Colon (tissue), 2 donors: ENCODE data around the gene SUPT3H.

Source experiments
- FAIRE-seq: peaks from 2 replicates; lab custom pipeline; 2012; peaks lifted over from hg19 to GRCh38; lab: Jason Lieb, UNC
- donor health status: control.
- donor health status: control.

Gene SUPT3H

GRCh38 chr6:44995486-44996132 lies 382.1 kb downstream of the SUPT3H start:
- FAIRE-seq: no peak

DNA sequence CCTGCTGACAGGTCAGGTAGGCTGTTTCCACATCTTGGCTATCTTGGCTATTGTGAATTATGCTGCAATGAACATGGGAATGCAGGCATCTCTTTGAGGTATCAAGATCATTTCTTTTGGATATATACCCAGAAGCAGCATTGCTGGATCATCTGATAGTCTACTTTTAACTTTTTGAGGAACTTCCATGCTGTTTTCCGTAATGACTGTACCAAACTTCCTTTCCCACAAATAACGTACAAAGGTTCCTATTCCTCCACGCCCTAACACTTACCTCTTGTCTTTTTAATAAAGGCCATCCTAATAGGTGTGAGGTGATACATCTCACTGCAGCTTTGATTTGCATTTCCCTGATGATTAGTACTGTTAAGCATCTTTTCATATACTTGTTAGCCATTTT lies 388.3 kb downstream of the SUPT3H start:
- no peak for FAIRE-seq

- FAIRE-seq: no peak
These were observed 392.7 kb downstream of the SUPT3H start for GRCh38 chr6:44985006-44985405.

DNA sequence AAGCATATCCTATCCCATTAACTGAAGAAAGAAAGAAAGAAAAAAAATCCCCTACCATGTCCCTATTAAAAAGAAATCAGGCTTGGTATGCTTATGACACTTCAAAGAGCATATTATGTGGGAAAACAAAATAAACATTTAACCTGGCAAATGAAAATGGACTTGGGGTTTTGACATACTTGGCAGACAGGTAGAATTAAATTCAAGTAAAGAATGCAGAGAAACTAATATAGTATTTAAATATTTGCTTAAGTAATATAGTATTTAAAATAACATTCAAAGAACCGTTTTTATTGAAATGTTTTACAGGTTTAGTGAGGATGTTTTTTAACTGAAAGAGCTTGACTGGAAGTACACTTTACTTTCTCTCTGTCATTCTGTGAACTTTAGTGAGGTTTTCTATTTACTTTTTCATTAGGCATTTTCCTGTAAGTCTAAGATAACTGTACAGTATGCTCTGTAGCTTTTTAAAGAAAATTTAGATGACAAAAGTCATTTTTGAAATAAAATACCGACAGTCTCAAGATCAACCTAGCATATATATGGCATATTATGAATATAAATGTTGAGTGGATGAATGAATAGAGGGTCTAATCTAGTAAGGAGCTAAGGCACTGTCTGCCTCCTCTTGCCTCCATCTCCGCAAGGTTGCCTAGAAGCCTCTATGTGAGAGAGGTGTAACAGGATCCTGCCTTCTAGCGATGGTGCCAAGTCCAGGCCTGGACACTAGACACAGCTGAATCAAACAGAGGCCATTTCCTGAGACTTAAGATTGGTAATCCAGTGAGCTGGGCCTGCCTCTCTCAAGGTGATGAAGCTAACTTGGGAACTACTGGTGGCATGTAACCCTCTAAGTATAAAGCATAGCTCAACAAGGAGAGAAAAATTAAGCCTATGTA lies 394.0 kb downstream of the SUPT3H start:
- no peak for FAIRE-seq

DNA sequence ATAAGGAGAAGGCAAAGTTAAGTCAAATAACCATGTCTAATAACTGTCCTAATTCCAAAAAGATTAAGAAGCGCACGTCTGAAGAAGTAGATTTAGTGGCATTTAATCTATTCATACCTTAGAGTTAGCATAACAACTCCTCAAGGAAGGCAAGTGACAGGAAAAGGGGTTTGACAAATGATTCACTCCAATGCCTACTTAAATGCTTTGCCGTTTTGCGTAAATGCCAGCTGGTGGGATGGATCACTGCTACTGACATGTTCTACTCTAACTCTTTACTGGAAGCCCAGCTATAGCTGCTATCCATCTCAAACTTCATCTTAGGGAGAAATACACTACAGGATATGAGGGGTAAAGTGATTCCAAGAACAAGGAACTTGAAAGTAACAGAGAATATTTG lies 396.9 kb downstream of the SUPT3H start:
- no peak for FAIRE-seq

GRCh38 chr6:44976677-44977641 lies 400.8 kb downstream of the SUPT3H start:
- peak; percentile 80 for FAIRE-seq

GRCh38 chr6:44974511-44974910 lies 403.2 kb downstream of the SUPT3H start:
- no peak for FAIRE-seq

GRCh38 chr6:44972709-44973108 lies 405.0 kb downstream of the SUPT3H start:
- no peak for FAIRE-seq

DNA sequence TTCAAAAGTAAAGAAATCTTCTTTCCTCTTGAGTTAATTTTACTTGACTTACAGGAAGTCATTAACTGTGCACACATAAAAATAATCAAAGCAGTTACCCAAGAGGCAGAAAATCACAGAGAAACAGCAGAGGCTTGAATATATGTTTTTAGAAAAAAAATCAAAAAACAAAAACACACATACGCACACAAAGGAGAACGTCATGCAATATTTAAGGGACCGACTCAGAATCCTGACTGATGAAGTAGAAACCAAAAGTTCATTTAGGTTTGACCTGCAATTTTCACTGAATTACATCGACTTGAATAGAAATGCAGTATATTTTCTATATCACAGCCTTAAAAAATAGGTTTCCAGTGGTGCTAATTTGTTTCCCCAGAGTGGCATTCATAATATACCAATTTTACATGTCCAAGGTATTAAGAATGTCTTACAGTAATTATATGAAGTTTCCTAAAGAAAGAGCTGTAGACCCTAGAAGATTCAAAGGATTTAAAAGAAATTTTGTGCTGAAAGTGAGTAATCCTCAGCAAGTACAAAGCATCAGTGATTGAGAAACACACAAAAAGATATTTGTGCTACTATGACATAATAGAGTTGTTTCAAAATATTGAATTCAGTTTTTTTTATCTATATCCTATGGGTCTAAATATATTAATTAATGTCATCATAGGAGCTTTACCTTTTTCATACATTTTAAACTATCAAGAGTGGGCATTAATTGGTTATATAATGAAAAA lies 408.1 kb downstream of the SUPT3H start:
- FAIRE-seq: peak; percentile 82

DNA sequence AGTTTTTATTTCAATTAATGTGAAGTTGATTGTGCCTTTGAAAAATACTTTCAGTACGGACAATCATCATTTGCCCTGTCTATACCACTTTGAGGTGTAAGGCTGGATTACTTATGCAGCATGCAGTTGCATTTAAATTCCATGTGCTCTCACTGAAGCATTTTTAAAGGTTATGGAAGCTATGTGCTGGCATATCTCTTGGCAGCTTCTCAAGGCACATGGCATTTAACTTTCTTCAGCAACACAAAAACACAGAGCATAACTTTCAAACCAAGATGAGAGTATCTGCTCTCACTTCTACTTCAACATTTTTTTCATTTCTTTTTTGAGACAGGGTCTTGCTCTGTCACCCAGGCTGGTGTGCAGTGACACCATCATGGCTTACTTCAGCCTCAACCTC lies 410.3 kb downstream of the SUPT3H start:
- no peak for FAIRE-seq

GRCh38 chr6:44966449-44967092 lies 411.2 kb downstream of the SUPT3H start:
- FAIRE-seq: no peak

GRCh38 chr6:44965708-44966107 lies 412.0 kb downstream of the SUPT3H start:
- no peak for FAIRE-seq

DNA sequence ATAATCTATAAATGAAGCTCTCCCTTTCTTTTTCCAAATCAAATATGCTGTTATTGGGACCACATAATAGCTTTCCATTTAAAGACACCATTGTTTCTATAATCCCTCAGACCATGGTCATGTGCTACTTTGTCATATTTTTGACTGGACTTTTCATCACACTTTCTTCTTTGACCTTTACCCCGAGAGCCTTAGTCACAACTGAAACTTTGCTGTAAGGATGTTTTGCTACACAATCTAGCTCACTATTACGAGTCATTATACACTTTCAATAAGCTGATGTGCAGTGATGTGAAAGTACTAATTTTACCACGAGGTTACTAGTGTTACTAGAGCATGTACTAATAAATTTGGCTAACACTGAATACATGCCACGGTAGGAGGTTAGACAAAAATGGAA lies 416.8 kb downstream of the SUPT3H start:
- no peak for FAIRE-seq

DNA sequence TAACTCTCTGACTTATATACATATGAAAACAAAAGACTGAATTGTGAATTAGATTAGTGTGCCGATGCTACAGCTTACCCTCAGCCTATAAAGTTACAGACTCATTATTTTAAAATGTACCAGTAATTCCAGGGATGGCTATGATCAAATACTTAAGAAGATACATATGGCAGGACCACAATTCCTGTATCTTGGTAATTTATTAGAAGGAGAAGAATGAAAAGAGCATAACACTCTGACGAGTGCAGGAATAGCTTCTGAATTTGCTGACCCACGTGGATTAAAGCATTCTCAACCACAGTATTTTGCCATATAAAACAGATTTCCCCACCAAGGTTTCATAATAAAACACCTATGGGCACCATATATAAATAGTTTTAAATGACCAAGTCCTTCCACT lies 418.1 kb downstream of the SUPT3H start:
- no peak for FAIRE-seq

DNA sequence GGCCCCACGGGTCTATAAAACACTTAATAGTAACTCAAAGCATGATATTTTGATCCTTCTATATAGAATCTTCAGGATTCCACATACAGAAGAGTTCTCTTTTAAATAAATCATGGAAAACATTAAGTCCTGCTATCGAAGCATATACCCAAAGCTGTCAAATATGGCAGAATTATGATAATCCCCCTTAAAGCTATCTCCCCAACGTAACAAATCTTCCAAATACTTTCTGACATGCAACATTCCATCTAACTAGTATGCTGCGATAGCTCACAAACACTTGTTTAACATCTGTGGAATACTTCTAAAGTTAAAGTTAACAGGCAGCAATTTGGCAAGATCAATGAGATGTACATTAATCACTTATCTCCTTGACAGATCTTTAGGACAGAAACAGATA lies 420.6 kb downstream of the SUPT3H start:
- FAIRE-seq: no peak

DNA sequence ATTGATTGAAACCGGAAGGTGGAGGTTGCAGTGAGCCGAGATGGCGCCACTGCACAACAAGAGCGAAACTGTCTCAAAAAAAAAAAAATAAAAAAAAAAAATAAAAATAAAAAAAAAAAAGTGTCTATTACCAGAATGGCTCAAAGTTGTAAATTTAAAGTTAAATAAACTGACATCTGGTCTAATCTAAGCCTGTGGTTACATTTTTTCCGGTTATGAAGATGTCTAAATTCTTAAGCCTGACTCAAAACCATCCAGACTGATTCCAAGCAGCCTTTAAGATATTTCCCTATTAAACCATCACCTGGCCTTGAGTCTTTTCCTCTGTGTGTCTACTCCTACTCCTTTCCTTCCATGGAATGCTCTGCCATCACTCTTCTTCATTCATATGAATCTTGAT lies 421.3 kb downstream of the SUPT3H start:
- FAIRE-seq: no peak

DNA sequence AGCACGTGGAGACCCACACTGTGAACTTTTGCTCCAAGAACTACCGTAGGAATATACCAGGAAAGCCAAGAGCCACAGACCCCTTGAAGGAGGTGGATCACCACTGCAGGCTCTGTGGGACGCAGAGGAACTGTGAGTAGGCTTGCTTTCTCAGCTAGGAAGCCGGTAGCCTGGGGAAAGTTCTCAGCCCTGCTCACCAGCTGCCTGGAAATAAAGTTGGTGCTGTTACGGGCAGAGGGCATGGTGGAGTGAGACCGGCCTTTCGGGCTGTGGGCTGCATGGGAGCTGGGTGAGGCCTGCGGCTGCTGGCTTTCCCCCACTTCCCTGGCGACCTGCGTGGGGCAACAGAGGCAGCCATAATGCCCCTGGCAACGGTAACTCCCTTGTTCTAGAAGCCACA lies 422.6 kb downstream of the SUPT3H start:
- no peak for FAIRE-seq

DNA sequence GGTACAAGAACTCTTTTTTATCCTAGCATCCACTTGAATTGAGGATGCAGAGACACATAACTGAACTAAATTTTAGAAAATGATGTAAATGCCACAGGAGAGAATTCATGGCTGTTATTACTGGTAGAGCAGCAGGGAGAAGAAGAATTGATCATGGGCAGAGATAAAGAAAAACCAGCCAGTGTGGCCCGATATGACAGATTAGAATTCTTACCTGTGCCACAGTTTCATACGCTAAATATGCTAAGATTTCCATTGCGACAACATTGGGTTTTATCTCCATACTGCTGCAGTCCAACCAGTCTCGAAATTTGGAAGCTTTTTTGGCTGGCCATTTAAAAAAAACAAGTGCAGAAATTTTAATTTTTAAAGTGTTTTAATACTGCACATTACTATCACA lies 423.5 kb downstream of the SUPT3H start:
- FAIRE-seq: no peak

GRCh38 chr6:44951253-44951747 lies 426.4 kb downstream of the SUPT3H start:
- no peak for FAIRE-seq

- no peak for FAIRE-seq
These were observed 428.0 kb downstream of the SUPT3H start for GRCh38 chr6:44949596-44950201.

DNA sequence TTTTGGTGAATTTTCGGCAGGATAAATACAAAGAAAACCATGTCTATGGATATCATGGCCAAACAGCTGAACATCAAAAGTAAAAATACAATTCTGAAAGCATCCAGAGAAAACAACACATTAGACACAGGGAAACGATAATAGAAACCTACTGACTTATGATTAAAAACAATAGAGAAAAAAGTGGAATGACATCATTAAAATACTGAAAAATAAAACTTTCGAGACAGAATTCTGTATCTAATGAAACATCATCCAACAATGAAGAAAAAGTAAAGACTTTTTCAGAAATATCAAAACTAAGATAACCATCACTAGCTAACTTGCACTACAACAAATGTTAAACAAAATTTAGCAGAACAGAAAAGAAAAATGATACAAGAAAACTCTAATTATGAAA lies 434.2 kb downstream of the SUPT3H start:
- FAIRE-seq: peak; percentile 47
